ENCODE data around the gene SLC45A3. TPM values are rescaled to one million over a fixed set of nuclear protein-coding genes. Genes with fewer than 3 reads are reported as not detected.

The SLC45A3 gene
- total and polyA plus RNA-seq, 8 donors, result 1.6 to 30.1 (median 6.5) TPM

DNA sequence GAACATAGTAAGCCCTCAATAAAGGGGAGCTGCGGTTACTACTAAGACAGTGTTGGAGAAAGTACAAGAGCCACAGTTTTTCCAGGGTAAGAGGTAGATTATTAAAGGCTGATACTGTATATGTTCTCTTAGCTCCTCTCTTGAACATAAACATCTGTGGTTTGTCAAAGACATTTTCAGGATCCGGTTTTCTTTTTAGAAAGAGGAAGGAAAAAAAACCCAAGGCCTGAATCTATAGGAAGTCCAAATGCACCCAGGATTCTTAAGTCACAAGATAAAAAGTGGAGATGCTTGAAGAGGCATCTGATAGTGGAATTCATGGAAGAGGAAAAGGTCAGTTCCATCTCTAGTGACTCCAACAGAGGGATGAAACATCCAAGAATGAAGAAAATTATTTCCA is 24.6 kb upstream of the SLC45A3 start:
- Histone ChIP-seq H3K4me3 (no peak overlapping the region), H3K27ac (no peak overlapping the region), H3K27me3 (no peaks in the 10 kb centered on the region), H3K36me3 (no peaks in the 10 kb centered on the region), H3K4me1 (peaks cover 16 to 58% (median 36%) of the 10 kb centered on the region in 4 donors), H3K9me3 (no peaks in the 10 kb centered on the region)
- TF ChIP-seq, protein P1, sequence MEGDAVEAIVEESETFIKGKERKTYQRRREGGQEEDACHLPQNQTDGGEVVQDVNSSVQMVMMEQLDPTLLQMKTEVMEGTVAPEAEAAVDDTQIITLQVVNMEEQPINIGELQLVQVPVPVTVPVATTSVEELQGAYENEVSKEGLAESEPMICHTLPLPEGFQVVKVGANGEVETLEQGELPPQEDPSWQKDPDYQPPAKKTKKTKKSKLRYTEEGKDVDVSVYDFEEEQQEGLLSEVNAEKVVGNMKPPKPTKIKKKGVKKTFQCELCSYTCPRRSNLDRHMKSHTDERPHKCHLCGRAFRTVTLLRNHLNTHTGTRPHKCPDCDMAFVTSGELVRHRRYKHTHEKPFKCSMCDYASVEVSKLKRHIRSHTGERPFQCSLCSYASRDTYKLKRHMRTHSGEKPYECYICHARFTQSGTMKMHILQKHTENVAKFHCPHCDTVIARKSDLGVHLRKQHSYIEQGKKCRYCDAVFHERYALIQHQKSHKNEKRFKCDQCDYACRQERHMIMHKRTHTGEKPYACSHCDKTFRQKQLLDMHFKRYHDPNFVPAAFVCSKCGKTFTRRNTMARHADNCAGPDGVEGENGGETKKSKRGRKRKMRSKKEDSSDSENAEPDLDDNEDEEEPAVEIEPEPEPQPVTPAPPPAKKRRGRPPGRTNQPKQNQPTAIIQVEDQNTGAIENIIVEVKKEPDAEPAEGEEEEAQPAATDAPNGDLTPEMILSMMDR (IDR thresholded peaks at IDR 0.05), result no peak
- TF ChIP-seq EP300 (IDR thresholded peaks at IDR 0.05), result no peak
- no peak for TF ChIP-seq POLR2AphosphoS5 (IDR thresholded peaks at IDR 0.05)
- no peak for TF ChIP-seq POLR2A (IDR thresholded peaks at IDR 0.05)
- intact Hi-C loops (cut with DNase I; ENCODE audit: low total_unique reads), result no loop called here
- DNase-seq, result no peak
- 59 to 76% (median 74%) methylated on average over 2 of the region's 2 CpGs for WGBS, 5 donors

DNA sequence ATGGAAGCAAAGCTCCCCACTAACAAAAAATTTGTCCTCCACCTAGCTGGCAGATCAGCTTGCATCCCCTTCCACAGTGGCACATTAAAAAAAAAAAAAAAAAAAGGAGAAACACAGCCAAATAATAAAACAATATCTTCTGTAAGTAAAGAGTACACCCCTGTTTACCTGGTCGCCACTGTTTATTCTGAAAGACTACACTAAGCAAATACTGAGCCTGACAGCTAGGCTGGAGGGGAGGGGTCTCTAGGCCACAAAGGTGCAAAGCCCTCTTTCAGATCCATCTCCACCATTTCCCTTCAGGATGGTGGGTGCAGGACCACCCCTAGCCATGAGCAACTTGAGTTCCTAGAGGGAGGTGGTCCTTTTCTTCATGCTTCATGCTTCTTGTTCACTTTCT is 22.8 kb upstream of the SLC45A3 start:
- Histone ChIP-seq H3K4me3 (no peak overlapping the region), H3K36me3 (no peaks in the 10 kb centered on the region), H3K27me3 (no peaks in the 10 kb centered on the region), H3K27ac (peak overlapping the region in 3 of 5 donors; percentile 7 to 32 (median 18)), H3K4me1 (peaks cover 8 to 39% (median 21%) of the 10 kb centered on the region in 4 donors), H3K9me3 (no peaks in the 10 kb centered on the region)
- DNase-seq, result no peak
- TF ChIP-seq POLR2A (IDR thresholded peaks at IDR 0.05), result no peak
- no peak for TF ChIP-seq EP300 (IDR thresholded peaks at IDR 0.05)
- TF ChIP-seq, protein P1 (IDR thresholded peaks at IDR 0.05), result no peak
- TF ChIP-seq POLR2AphosphoS5 (IDR thresholded peaks at IDR 0.05), result no peak
- intact Hi-C loops (cut with DNase I; ENCODE audit: low total_unique reads), result no loop called here
- WGBS, 5 donors, result 26 to 69% (median 52%) methylated on average over 1 of the region's 1 CpG

DNA sequence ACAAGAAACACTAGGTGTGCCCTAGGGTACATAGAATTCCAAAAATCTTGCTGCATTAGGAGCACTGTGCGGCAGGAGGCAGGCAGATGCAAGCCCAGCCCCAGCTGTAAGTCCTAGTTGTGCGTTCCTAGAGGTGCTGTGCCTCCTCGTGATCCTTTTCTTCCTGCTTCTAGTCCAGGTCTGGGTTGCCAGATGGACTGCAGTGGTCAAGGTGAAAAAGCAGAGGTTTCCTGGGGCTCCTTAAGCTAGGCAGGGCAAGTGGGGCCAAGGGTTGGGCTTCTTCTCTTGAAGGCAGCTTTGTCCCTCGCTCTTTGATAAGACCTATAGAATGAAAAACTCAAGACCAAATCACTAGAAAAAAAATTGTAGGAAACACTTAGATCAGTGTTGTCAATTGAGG is 21.6 kb upstream of the SLC45A3 start:
- no peaks in the 10 kb centered on the region for H3K36me3 ChIP-seq
- H3K9me3 ChIP-seq, result no peaks in the 10 kb centered on the region
- no peaks in the 10 kb centered on the region for H3K27me3 ChIP-seq
- TF ChIP-seq EP300 (IDR thresholded peaks at IDR 0.05) (no peak), POLR2A (IDR thresholded peaks at IDR 0.05) (no peak), POLR2AphosphoS5 (IDR thresholded peaks at IDR 0.05) (no peak)
- TF ChIP-seq, protein P1 (IDR thresholded peaks at IDR 0.05), result no peak
- DNase-seq, result no peak
- WGBS, 5 donors, result 84 to 90% (median 87%) methylated on average over 4 of the region's 4 CpGs
- H3K27ac ChIP-seq, result no peak overlapping the region
- peaks cover 8 to 39% (median 21%) of the 10 kb centered on the region in 4 donors for H3K4me1 ChIP-seq
- intact Hi-C loops (cut with DNase I; ENCODE audit: low total_unique reads), result no loop called here
- H3K4me3 ChIP-seq, result no peak overlapping the region

DNA sequence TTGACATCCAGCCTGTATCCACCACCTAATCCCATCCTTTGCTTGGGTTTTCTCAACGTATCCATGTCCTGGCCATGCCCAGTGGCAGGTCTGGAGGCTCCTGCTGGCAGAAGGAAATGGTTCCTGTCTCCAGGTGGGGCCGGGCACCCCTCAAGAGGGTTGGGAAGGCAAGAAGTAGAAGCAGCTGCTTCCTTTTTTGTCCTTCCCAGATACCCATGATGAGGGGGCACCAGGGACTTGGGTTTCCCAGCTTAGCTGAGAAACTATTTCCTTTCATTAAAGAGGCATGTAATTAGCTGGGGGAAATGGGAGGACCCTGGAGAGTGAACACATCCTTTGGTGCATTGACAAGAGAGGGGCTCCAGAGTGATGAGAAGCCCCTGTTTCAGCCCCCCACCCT is 21.1 kb upstream of the SLC45A3 start:
- H3K27ac ChIP-seq, result no peak overlapping the region

More for the DNA sequence above, 21.1 kb upstream of the SLC45A3 start:
- TF ChIP-seq, protein P1 (IDR thresholded peaks at IDR 0.05), result no peak
- TF ChIP-seq POLR2AphosphoS5 (IDR thresholded peaks at IDR 0.05), result no peak
- no peak for TF ChIP-seq EP300 (IDR thresholded peaks at IDR 0.05)
- TF ChIP-seq POLR2A (IDR thresholded peaks at IDR 0.05), result no peak
- no peak for DNase-seq
- Histone ChIP-seq H3K4me3 (no peak overlapping the region), H3K27me3 (no peaks in the 10 kb centered on the region), H3K9me3 (no peaks in the 10 kb centered on the region), H3K36me3 (no peaks in the 10 kb centered on the region), H3K4me1 (peaks cover 8 to 39% (median 21%) of the 10 kb centered on the region in 4 donors)
- WGBS, 5 donors, result 74 to 84% (median 82%) methylated on average over 2 of the region's 2 CpGs
- intact Hi-C loops (cut with DNase I; ENCODE audit: low total_unique reads), result no loop called here

All from stomach (tissue), 9 donors.